H1 (cell line): Measurements from ENCODE around the gene RGS7BP. TPM values are rescaled to one million over a fixed set of nuclear protein-coding genes. Genes with fewer than 3 reads are reported as not detected.
A peak's percentile ranks its signal among the peaks of the same experiment; 100 is the strongest.

Source experiments
- CTCF ChIA-PET: fragments of 300-600 bp; sonication (Branson Sonifier 250); formaldehyde crosslinking; loops from one replicate; lab custom pipeline; 2021; ENCODE audit not compliant: partially characterized antibody; lab: Charles Lee
- POLR2A ChIA-PET: fragments of 300-600 bp; sonication (Branson Sonifier 250); formaldehyde crosslinking; loops from one replicate; lab custom pipeline; 2021; ENCODE audit warnings: inconsistent platforms; ENCODE audit not compliant: partially characterized antibody; lab: Charles Lee
- DNase-seq, 2 experiments: peaks; one replicate each; pipeline versions ENCODE4 v3.0.0 to v3.0.0-alpha.2; 2010 to 2022; ENCODE audit warnings: low spot score in 2 of 2, low read depth in 1 of 2, mixed read lengths in 1 of 2
- FAIRE-seq: peaks from 2 replicates; lab custom pipeline; 2011; peaks lifted over from hg19 to GRCh38; lab: Jason Lieb, UNC
- H2AFZ ChIP-seq: 2 replicates; pipeline ENCODE4 v1.8.1; 2012; ENCODE audit warnings: low read length, inconsistent platforms
- H2AK5ac ChIP-seq: 2 replicates; pipeline ENCODE4 v1.6.1; 2013; ENCODE audit warnings: low read depth, low read length
- H2BK120ac ChIP-seq: replicated peaks from 2 replicates; pipeline ENCODE3; 2013; ENCODE audit warnings: low read depth, low read length, inconsistent platforms
- H2BK12ac ChIP-seq: 2 replicates; pipeline ENCODE4 v1.6.1; 2013; ENCODE audit warnings: low read depth, low read length
- H2BK15ac ChIP-seq: 2 replicates; pipeline ENCODE4 v1.6.1; 2013; ENCODE audit warnings: low read length
- H2BK20ac ChIP-seq: 2 replicates; pipeline ENCODE4 v1.6.1; 2013; ENCODE audit warnings: low read length
- H2BK5ac ChIP-seq: 2 replicates; pipeline ENCODE4 v1.6.1; 2013; ENCODE audit warnings: low read depth, low read length
- H3K14ac ChIP-seq: 2 replicates; pipeline ENCODE4 v1.6.1; 2013; ENCODE audit warnings: inconsistent platforms; ENCODE audit not compliant: insufficient read length
- H3K18ac ChIP-seq: 2 replicates; pipeline ENCODE4 v1.6.1; 2013; ENCODE audit warnings: low read length; ENCODE audit errors: extremely low read depth
- H3K23ac ChIP-seq: 2 replicates; pipeline ENCODE4 v1.6.1; 2013; ENCODE audit warnings: inconsistent platforms; ENCODE audit not compliant: insufficient read length
- H3K23me2 ChIP-seq: 2 replicates; pipeline ENCODE4 v1.6.1; 2013; ENCODE audit warnings: low read depth, low read length
- H3K27ac ChIP-seq: 2 replicates; pipeline ENCODE4 v1.6.1; 2011; ENCODE audit warnings: low read depth, low read length, inconsistent platforms
- H3K27me3 ChIP-seq, 4 experiments: replicated peaks in 1 of 4; 1 replicate in 1 of 4; 2 replicates in 3 of 4; pipeline versions ENCODE4 v1.6.1 to v1.8.1; 2011 to 2013; ENCODE audit warnings: low read length in 3 of 4, mild to moderate bottlenecking in 3 of 4, inconsistent platforms in 2 of 4, mixed read lengths in 2 of 4, moderate library complexity in 1 of 4; ENCODE audit not compliant: control insufficient read depth in 3 of 4, insufficient read depth in 3 of 4; ENCODE audit errors: extremely low read depth in 1 of 4
- H3K36me3 ChIP-seq, 4 experiments: 2 replicates each; pipeline versions ENCODE4 v1.6.1 to v1.8.1; 2011 to 2013; ENCODE audit warnings: mild to moderate bottlenecking in 4 of 4, low read length in 3 of 4, moderate library complexity in 2 of 4, control low read depth in 1 of 4, inconsistent platforms in 1 of 4; ENCODE audit not compliant: insufficient read depth in 4 of 4, control insufficient read depth in 2 of 4
- H3K4ac ChIP-seq: replicated peaks from 2 replicates; pipeline ENCODE3; 2013; ENCODE audit warnings: low read length, low read depth, mixed read lengths, inconsistent platforms; ENCODE audit not compliant: insufficient read length
- H3K4me1 ChIP-seq, 4 experiments: replicated peaks in 1 of 4; 1 replicate in 1 of 4; 2 replicates in 3 of 4; pipeline versions ENCODE4 v1.6.1 to v1.8.1; 2011 to 2013; ENCODE audit warnings: low read length in 3 of 4, inconsistent platforms in 2 of 4, mixed read lengths in 1 of 4; ENCODE audit not compliant: insufficient read depth in 4 of 4, control insufficient read depth in 3 of 4
- H3K4me2 ChIP-seq, 2 experiments: 2 replicates each; pipeline versions ENCODE4 v1.6.1 to v1.8.1; 2011 to 2013; ENCODE audit warnings: low read depth in 2 of 2, low read length in 2 of 2, control low read depth in 1 of 2, inconsistent platforms in 1 of 2, mild to moderate bottlenecking in 1 of 2; ENCODE audit not compliant: insufficient read depth in 1 of 2
- H3K4me3 ChIP-seq, 4 experiments: fragments of 200-600, 300-600 bp in 1 of 4; sonication (generic), shearing (Covaris generic), sonication (Bioruptor Twin) in 1 of 4; 2 replicates each; pipeline versions ENCODE4 v1.5.1 to v1.8.1; 2011 to 2016; ENCODE audit warnings: low read length in 4 of 4, low read depth in 3 of 4, control low read depth in 2 of 4, inconsistent platforms in 2 of 4, mild to moderate bottlenecking in 2 of 4, mixed read lengths in 1 of 4, moderate library complexity in 1 of 4; ENCODE audit not compliant: insufficient read depth in 2 of 4; ENCODE audit errors: extremely low read depth in 1 of 4
- H3K56ac ChIP-seq: replicated peaks from 2 replicates; pipeline ENCODE3; 2013; ENCODE audit warnings: low read depth, mild to moderate bottlenecking, mixed read lengths, low read length, inconsistent platforms; ENCODE audit not compliant: insufficient read length
- H3K79me1 ChIP-seq: 2 replicates; pipeline ENCODE4 v1.6.1; 2013; ENCODE audit warnings: low read depth, low read length, control low read depth
- H3K79me2 ChIP-seq, 2 experiments: 2 replicates each; pipeline versions ENCODE4 v1.6.1 to v1.8.1; 2012 to 2013; ENCODE audit warnings: low read length in 2 of 2, mild to moderate bottlenecking in 2 of 2, inconsistent platforms in 1 of 2; ENCODE audit not compliant: insufficient read depth in 2 of 2, control insufficient read depth in 1 of 2
- H3K9ac ChIP-seq, 4 experiments: replicated peaks in 1 of 4; 1 replicate in 1 of 4; 2 replicates in 3 of 4; pipeline versions ENCODE4 v1.6.1 to v1.8.1; 2011 to 2013; ENCODE audit warnings: low read depth in 3 of 4, low read length in 3 of 4, control low read depth in 2 of 4, mild to moderate bottlenecking in 2 of 4, moderate library complexity in 2 of 4, inconsistent platforms in 1 of 4; ENCODE audit errors: extremely low read depth in 1 of 4
- H3K9me3 ChIP-seq, 2 experiments: 2 replicates each; pipeline versions ENCODE4 v1.6.1 to v1.8.1; 2012 to 2013; ENCODE audit warnings: mild to moderate bottlenecking in 2 of 2, moderate library complexity in 2 of 2, control low read depth in 1 of 2, inconsistent platforms in 1 of 2, low read depth in 1 of 2, low read length in 1 of 2, mixed read lengths in 1 of 2; ENCODE audit not compliant: insufficient read depth in 2 of 2
- H4K20me1 ChIP-seq, 2 experiments: replicated peaks in 1 of 2; 2 replicates each; pipeline versions ENCODE3 to v1.8.1; 2011 to 2013; ENCODE audit warnings: inconsistent platforms in 2 of 2, low read length in 2 of 2, mild to moderate bottlenecking in 1 of 2; ENCODE audit not compliant: insufficient read depth in 2 of 2, control insufficient read depth in 1 of 2
- H4K5ac ChIP-seq: 2 replicates; pipeline ENCODE4 v1.6.1; 2013; ENCODE audit warnings: low read length, low read depth, mixed read lengths, inconsistent platforms; ENCODE audit not compliant: insufficient read length
- H4K8ac ChIP-seq: 2 replicates; pipeline ENCODE4 v1.8.0; 2013; ENCODE audit warnings: mild to moderate bottlenecking, moderate library complexity, low read length, inconsistent platforms; ENCODE audit not compliant: insufficient read depth; ENCODE audit errors: extremely low read depth
- H4K91ac ChIP-seq: replicated peaks from 2 replicates; pipeline ENCODE3; 2013; ENCODE audit warnings: low read length, mixed read lengths, inconsistent platforms; ENCODE audit not compliant: insufficient read length
- RAD21 ChIP-seq, 2 experiments: IDR thresholded peaks in 1 of 2; conservative IDR thresholded peaks in 1 of 2; 2 replicates each; pipeline ENCODE4 v1.6.1; 2011; ENCODE audit warnings: low read depth in 2 of 2, low read length in 2 of 2, improper control_type of control experiment in 1 of 2, inconsistent platforms in 1 of 2, mild to moderate bottlenecking in 1 of 2, moderate library complexity in 1 of 2
- SAP30 ChIP-seq: fragments of 300-600 bp; sonication (generic); IDR thresholded peaks from 2 replicates; pipeline ENCODE4 v1.7.1; 2012; ENCODE audit warnings: low read length, moderate library complexity, mild to moderate bottlenecking, inconsistent platforms; ENCODE audit not compliant: insufficient read depth, insufficient replicate concordance
- SIRT6 ChIP-seq: IDR thresholded peaks from one replicate; pipeline ENCODE4 v1.7.1; 2012; ENCODE audit warnings: low read length, inconsistent platforms
- TAF1 ChIP-seq: IDR thresholded peaks from 2 replicates; pipeline ENCODE4 v1.6.1; 2011; ENCODE audit warnings: mild to moderate bottlenecking, low read depth, low read length
- TEAD4 ChIP-seq: IDR thresholded peaks from 2 replicates; pipeline ENCODE4 v1.6.1; 2012; ENCODE audit warnings: low read depth, low read length, inconsistent platforms, mixed read lengths
- WGBS, 2 experiments: shearing (Covaris generic) in 1 of 2; methylation state at CpG; one replicate each; pipeline versions ENCODE4 v1.1.6 to v1.1.7; 2013 to 2015; ENCODE audit warnings: low lambda C conversion rate in 2 of 2, mixed read lengths in 2 of 2, inconsistent platforms in 1 of 2, low coverage in 1 of 2, missing lambda C conversion rate in 1 of 2; ENCODE audit not compliant: insufficient replicate concordance in 2 of 2, insufficient coverage in 1 of 2, insufficient read length in 1 of 2; ENCODE audit errors: extremely low coverage in 1 of 2, missing lambda C conversion rate in 1 of 2; 5-methylcytosine and 5-hydroxymethylcytosine counted together
- polyA plus RNA-seq, 7 experiments: library from polyadenylated mRNA; depleted of rRNA in 3 of 7; stranded (reverse) in 5 of 7; unstranded in 2 of 7; fragments of >200 nt in 5 of 7; fragments of 200-250 nt in 2 of 7; gene quantifications; 1 replicate in 5 of 7; 2 replicates in 1 of 7; 4 replicates in 1 of 7; pipeline versions ENCODE4 v1.2.1 to v1.2.3, GENCODE V29; 2011 to 2013; ENCODE audit warnings: missing spikeins in 2 of 7, mixed read lengths in 2 of 7
- total RNA-seq: library from RNA; stranded (reverse); fragmentation: NEBNext Ultra II Directional; extraction: Animal tissue kit (Norgen Biotek cat#: 25700); gene quantifications from 2 replicates; pipeline ENCODE4 v1.2.1, GENCODE V29; 2021
- TF ChIP-seq, protein P1 (sequence below): IDR thresholded peaks from 2 replicates; pipeline ENCODE4 v1.6.1; 2012; ENCODE audit warnings: inconsistent platforms
- TF ChIP-seq, protein P2 (sequence below): IDR thresholded peaks from 2 replicates; pipeline ENCODE4 v1.6.1; 2012; ENCODE audit warnings: inconsistent platforms
- TF ChIP-seq, protein P3 (sequence below), 3 experiments: IDR thresholded peaks; 1 replicate in 2 of 3; 2 replicates in 1 of 3; pipeline versions ENCODE4 v1.5.1 to v1.6.1; 2011; ENCODE audit warnings: low read length in 3 of 3, mild to moderate bottlenecking in 3 of 3, inconsistent platforms in 2 of 3, low read depth in 1 of 3, moderate library complexity in 1 of 3; ENCODE audit not compliant: insufficient read depth in 1 of 3; ENCODE audit errors: control extremely low read depth in 1 of 3

The RGS7BP gene
- total and polyA plus RNA-seq, 2 of the 8 experiments (the other 6 are each of a cell fraction or from before 2014, with no cell fraction given), result 0.65 to 2.3 TPM

GRCh38 chr5:64637837-64638443 is 132.1 kb downstream of the RGS7BP start:
- no peaks in the 10 kb centered on the region for H4K20me1 ChIP-seq
- H2AK5ac ChIP-seq, result no peak overlapping the region
- no peaks in the 10 kb centered on the region for H3K27me3 ChIP-seq
- peak overlapping the region; percentile 60; the same call in 1 of the 2 replicates for H4K8ac ChIP-seq
- WGBS, 2 experiments, result 75% methylated on average over 10 of the region's 10 CpGs; no CpG with 5 or more reads in 1 of the 2 experiments
- no peak overlapping the region; a peak in 1 of 7 replicates for H3K9ac ChIP-seq
- no peak overlapping the region for H3K23ac ChIP-seq
- H3K14ac ChIP-seq, result no peak overlapping the region
- H3K9me3 ChIP-seq, result no peaks in the 10 kb centered on the region
- DNase-seq (no peak), FAIRE-seq (no peak)
- H3K79me2 ChIP-seq, result no peaks in the 10 kb centered on the region
- no peaks in the 10 kb centered on the region for H3K36me3 ChIP-seq
- peaks cover 0 to 3% (median 1%) of the 10 kb centered on the region in 4 experiments; a peak in 3 of 7 replicates for H3K4me1 ChIP-seq
- no peak overlapping the region for H3K56ac ChIP-seq
- H2BK12ac ChIP-seq, result peak overlapping the region; percentile 11; the same call in 1 of the 2 replicates
- H2BK120ac ChIP-seq, result no peak overlapping the region
- H4K5ac ChIP-seq, result no peak overlapping the region
- no peaks in the 10 kb centered on the region for H3K23me2 ChIP-seq
- H3K79me1 ChIP-seq, result no peaks in the 10 kb centered on the region
- H3K18ac ChIP-seq, result peak overlapping the region; percentile 71; the same call in 1 of the 2 replicates
- H3K27ac ChIP-seq, result no peak overlapping the region
- H3K4me3 ChIP-seq, result no peak overlapping the region
- no peak overlapping the region for H2BK15ac ChIP-seq
- no peak overlapping the region for H4K91ac ChIP-seq
- H3K4ac ChIP-seq, result no peak overlapping the region
- CTCF ChIA-PET, result interaction anchor here (0.7 to 7.0 kb wide), 10 partner anchors 13 to 150 kb away, joined by 3 to 76 read pairs (median 4); no protein-coding TSS in a partner anchor
- no peak overlapping the region for H2BK20ac ChIP-seq
- H2BK5ac ChIP-seq, result peak overlapping the region; percentile 47; the same call in 1 of the 2 replicates
- POLR2A ChIA-PET, result interaction anchor here (1.1 to 1.5 kb wide), 2 partner anchors 44 to 187 kb away, joined by 3 read pairs; no protein-coding TSS in a partner anchor
- H2AFZ ChIP-seq, result peak overlapping the region; percentile 98
- H3K4me2 ChIP-seq, result peak overlapping the region in 1 of 2 experiments; percentile 34; a peak in 1 of 4 replicates
- no peak for TF ChIP-seq SIRT6
- TF ChIP-seq TAF1, result peak; percentile 28; the same call in 1 of the 2 replicates
- TF ChIP-seq, protein P1, sequence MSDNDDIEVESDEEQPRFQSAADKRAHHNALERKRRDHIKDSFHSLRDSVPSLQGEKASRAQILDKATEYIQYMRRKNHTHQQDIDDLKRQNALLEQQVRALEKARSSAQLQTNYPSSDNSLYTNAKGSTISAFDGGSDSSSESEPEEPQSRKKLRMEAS, result peak; percentile 81
- TF ChIP-seq, protein P2, sequence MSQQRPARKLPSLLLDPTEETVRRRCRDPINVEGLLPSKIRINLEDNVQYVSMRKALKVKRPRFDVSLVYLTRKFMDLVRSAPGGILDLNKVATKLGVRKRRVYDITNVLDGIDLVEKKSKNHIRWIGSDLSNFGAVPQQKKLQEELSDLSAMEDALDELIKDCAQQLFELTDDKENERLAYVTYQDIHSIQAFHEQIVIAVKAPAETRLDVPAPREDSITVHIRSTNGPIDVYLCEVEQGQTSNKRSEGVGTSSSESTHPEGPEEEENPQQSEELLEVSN, result peak; percentile 68
- TF ChIP-seq TEAD4, result no peak
- TF ChIP-seq, protein P3, sequence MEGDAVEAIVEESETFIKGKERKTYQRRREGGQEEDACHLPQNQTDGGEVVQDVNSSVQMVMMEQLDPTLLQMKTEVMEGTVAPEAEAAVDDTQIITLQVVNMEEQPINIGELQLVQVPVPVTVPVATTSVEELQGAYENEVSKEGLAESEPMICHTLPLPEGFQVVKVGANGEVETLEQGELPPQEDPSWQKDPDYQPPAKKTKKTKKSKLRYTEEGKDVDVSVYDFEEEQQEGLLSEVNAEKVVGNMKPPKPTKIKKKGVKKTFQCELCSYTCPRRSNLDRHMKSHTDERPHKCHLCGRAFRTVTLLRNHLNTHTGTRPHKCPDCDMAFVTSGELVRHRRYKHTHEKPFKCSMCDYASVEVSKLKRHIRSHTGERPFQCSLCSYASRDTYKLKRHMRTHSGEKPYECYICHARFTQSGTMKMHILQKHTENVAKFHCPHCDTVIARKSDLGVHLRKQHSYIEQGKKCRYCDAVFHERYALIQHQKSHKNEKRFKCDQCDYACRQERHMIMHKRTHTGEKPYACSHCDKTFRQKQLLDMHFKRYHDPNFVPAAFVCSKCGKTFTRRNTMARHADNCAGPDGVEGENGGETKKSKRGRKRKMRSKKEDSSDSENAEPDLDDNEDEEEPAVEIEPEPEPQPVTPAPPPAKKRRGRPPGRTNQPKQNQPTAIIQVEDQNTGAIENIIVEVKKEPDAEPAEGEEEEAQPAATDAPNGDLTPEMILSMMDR (IDR thresholded peaks at IDR 0.05; ENCODE audit: control extremely low read depth in 1 of 3, insufficient read depth in 1 of 3, low read depth in 1 of 3, low read length in 3 of 3), result peak in 2 of 3 experiments; percentile 16 to 35; a peak in 3 of 4 replicates
- peak; percentile 1 to 28; a peak in 2 of 4 replicates for TF ChIP-seq RAD21 (IDR thresholded peaks at IDR 0.05 in 1 of 2, conservative IDR thresholded peaks at IDR 0.05 in 1 of 2; ENCODE audit: low read depth in 2 of 2, low read length in 2 of 2)
- no peak for TF ChIP-seq SAP30
